OCI-LY7 (cell line): ENCODE results near the gene RAB11FIP4. TPM values are rescaled to one million over a fixed set of nuclear protein-coding genes. Genes with fewer than 3 reads are reported as not detected.

Experiments
- BruUV-seq: library from RNA; stranded (reverse); fragments of 400-500 nt; replicated peaks from 2 replicates; lab custom pipeline; 2021; lab: Mats Ljungman, UMichigan
- CTCF ChIA-PET: fragments of 300-600 bp; sonication (Branson Sonifier 250); formaldehyde crosslinking; loops from one replicate; lab custom pipeline; 2022; ENCODE audit warnings: antibody characterized with exemption; ENCODE audit not compliant: unreplicated experiment; lab: Charles Lee
- POLR2A ChIA-PET: fragments of 300-600 bp; sonication (Branson Sonifier 250); formaldehyde crosslinking; loops from one replicate; lab custom pipeline; 2022; ENCODE audit warnings: antibody characterized with exemption; lab: Charles Lee
- DNase-seq: peaks from one replicate; pipeline ENCODE4 v3.0.0-alpha.2; 2015; ENCODE audit warnings: low spot score
- H2AFZ ChIP-seq: fragments of 200-600 bp; sonication (generic), shearing (Covaris generic); 2 replicates; pipeline ENCODE4 v1.6.1; 2014; ENCODE audit warnings: mild to moderate bottlenecking, antibody characterized with exemption, low read length, moderate library complexity
- H3K27ac ChIP-seq: fragments of 200-600 bp; sonication (generic); 2 replicates; pipeline ENCODE4 v1.5.1; 2014; ENCODE audit warnings: mixed run types, low read depth, mild to moderate bottlenecking, moderate library complexity, low read length, inconsistent platforms; ENCODE audit not compliant: poor library complexity, severe bottlenecking
- H3K36me3 ChIP-seq: fragments of 200-600 bp; sonication (generic); 2 replicates; pipeline ENCODE4 v1.6.1; 2014; ENCODE audit warnings: mild to moderate bottlenecking, antibody characterized with exemption, low read length, moderate library complexity, mixed read lengths; ENCODE audit not compliant: insufficient read depth
- H3K4me1 ChIP-seq: fragments of 200-600 bp; sonication (generic); 2 replicates; pipeline ENCODE4 v1.5.1; 2014; ENCODE audit warnings: mild to moderate bottlenecking, low read length; ENCODE audit not compliant: insufficient read depth, poor library complexity, severe bottlenecking
- H3K4me2 ChIP-seq: fragments of 200-600 bp; sonication (generic); 2 replicates; pipeline ENCODE4 v1.6.1; 2014; ENCODE audit warnings: mild to moderate bottlenecking, low read length
- H3K4me3 ChIP-seq: fragments of 200-600 bp; sonication (generic); 2 replicates; pipeline ENCODE4 v1.5.1; 2014; ENCODE audit warnings: mild to moderate bottlenecking, low read depth, low read length; ENCODE audit not compliant: poor library complexity, severe bottlenecking
- H3K79me2 ChIP-seq: fragments of 200-600 bp; sonication (generic); 2 replicates; pipeline ENCODE4 v1.6.1; 2016; ENCODE audit warnings: low read depth, mild to moderate bottlenecking, low read length, moderate library complexity, mixed read lengths; ENCODE audit not compliant: insufficient read depth
- H3K9me2 ChIP-seq: fragments of 200-600 bp; sonication (generic); 2 replicates; pipeline ENCODE4 v1.6.1; 2016; ENCODE audit warnings: mild to moderate bottlenecking, low read length, mixed read lengths; ENCODE audit not compliant: insufficient read depth
- H3K9me3 ChIP-seq: fragments of 200-600 bp; sonication (generic); 2 replicates; pipeline ENCODE4 v1.6.1; 2014; ENCODE audit warnings: mild to moderate bottlenecking, mixed run types, low read length, mixed read lengths
- H4K20me1 ChIP-seq: fragments of 200-600 bp; sonication (generic); 2 replicates; pipeline ENCODE4 v1.6.1; 2014; ENCODE audit warnings: mild to moderate bottlenecking, antibody characterized with exemption, low read length, moderate library complexity, mixed read lengths; ENCODE audit not compliant: insufficient read depth
- CTCF ChIP-seq: fragments of 200-600 bp; sonication (generic); conservative IDR thresholded peaks from 2 replicates; pipeline ENCODE4 v1.5.1; 2014; ENCODE audit warnings: mild to moderate bottlenecking, antibody characterized with exemption, low read length, moderate library complexity, mixed read lengths
- EZH2phosphoT487 ChIP-seq: fragments of 200-600 bp; sonication (generic); IDR thresholded peaks from 2 replicates; pipeline ENCODE4 v1.6.1; 2018; ENCODE audit warnings: low read depth, borderline replicate concordance, mild to moderate bottlenecking, mixed run types, antibody characterized with exemption, low read length, moderate library complexity, mixed read lengths
- intact Hi-C: fragments of 100-400 bp; cut with micrococcal nuclease; formaldehyde crosslinking; loops from one replicate; pipeline ENCODE4 v1.10.0; 2022; ENCODE audit not compliant: unreplicated experiment
- total RNA-seq, 2 experiments: library from RNA; depleted of rRNA in 1 of 2; stranded (reverse); fragments of >200 nt in 1 of 2; shearing (Covaris generic) in 1 of 2; gene quantifications; 2 replicates each; pipeline ENCODE4 v1.2.3, GENCODE V29; 2014 to 2022

The RAB11FIP4 gene
- total RNA-seq, 2 experiments from 2014 or later, result 5.8 to 15.0 TPM

- no peaks in the 10 kb centered on the region for H4K20me1 ChIP-seq
- H3K36me3 ChIP-seq, result no peaks in the 10 kb centered on the region
- no peaks in the 10 kb centered on the region for H3K79me2 ChIP-seq
- peaks cover 90% of the 10 kb centered on the region for H3K4me1 ChIP-seq
- CTCF ChIA-PET, result interaction anchor here (0.6 kb wide), 1 partner anchor 76 kb away, joined by 3 read pairs; no protein-coding TSS in a partner anchor
- H3K4me3 ChIP-seq, result peak overlapping the region; percentile 43
- H3K4me2 ChIP-seq, result peak overlapping the region; percentile 83
- intact Hi-C loops, result loop anchor here (1.0 to 10.0 kb wide), 4 partner anchors 11 to 367 kb away; partner anchors contain the start of genes COPRS and UTP6
- H2AFZ ChIP-seq, result peak overlapping the region; percentile 53
- H3K9me3 ChIP-seq, result no peaks in the 10 kb centered on the region
- no peak for TF ChIP-seq EZH2phosphoT487
- H3K9me2 ChIP-seq, result no peaks in the 10 kb centered on the region
- POLR2A ChIA-PET, result interaction anchor here (0.7 to 2.1 kb wide), 4 partner anchors 12 to 129 kb away, joined by 3 to 9 read pairs (median 4); no protein-coding TSS in a partner anchor
- DNase-seq, result peak; percentile 84
- peak overlapping the region; percentile 83 for H3K27ac ChIP-seq
- no TSS peak for BruUV-seq
These were observed 146.7 kb downstream of the RAB11FIP4 start for GRCh38 chr17:31538080-31538762.

- Histone ChIP-seq H3K4me3 (no peak overlapping the region), H3K27ac (no peak overlapping the region), H2AFZ (no peak overlapping the region), H4K20me1 (no peaks in the 10 kb centered on the region), H3K9me2 (no peaks in the 10 kb centered on the region), H3K4me1 (peaks cover 71% of the 10 kb centered on the region), H3K9me3 (no peaks in the 10 kb centered on the region), H3K36me3 (no peaks in the 10 kb centered on the region), H3K4me2 (0 out of 2 replicates have a peak overlapping the region, but pooled peaks have one; percentile 7), H3K79me2 (no peaks in the 10 kb centered on the region)
- CTCF ChIA-PET, result no interaction called here
- POLR2A ChIA-PET, result no interaction called here
- no peak for DNase-seq
- no TSS peak for BruUV-seq
- TF ChIP-seq CTCF (no peak), EZH2phosphoT487 (no peak)
- intact Hi-C loops, result no loop called here
These were observed 149.3 kb downstream of the RAB11FIP4 start for GRCh38 chr17:31540602-31541307.

- Histone ChIP-seq H3K9me3 (no peaks in the 10 kb centered on the region), H3K4me2 (no peak overlapping the region), H3K27ac (no peak overlapping the region), H3K36me3 (no peaks in the 10 kb centered on the region), H3K79me2 (no peaks in the 10 kb centered on the region), H3K4me3 (no peak overlapping the region), H4K20me1 (no peaks in the 10 kb centered on the region), H3K4me1 (peaks cover 63% of the 10 kb centered on the region), H2AFZ (no peak overlapping the region), H3K9me2 (no peaks in the 10 kb centered on the region)
- no TSS peak for BruUV-seq
- CTCF ChIA-PET, result interaction anchor here (0.5 kb wide), 1 partner anchor 984 kb away, joined by 3 read pairs; no protein-coding TSS in a partner anchor
- POLR2A ChIA-PET, result interaction anchor here (0.6 kb wide), 1 partner anchor 668 kb away, joined by 3 read pairs; no protein-coding TSS in a partner anchor
- peak; percentile 62 for DNase-seq
- peak; percentile 55 for TF ChIP-seq CTCF
- TF ChIP-seq EZH2phosphoT487, result no peak
- intact Hi-C loops, result no loop called here
These were observed 150.1 kb downstream of the RAB11FIP4 start for GRCh38 chr17:31541559-31541958.
